ENCODE measurements around the gene BBX. TPM values are rescaled to one million over a fixed set of nuclear protein-coding genes. Genes with fewer than 3 reads are reported as not detected.

Gene BBX
- total and polyA plus RNA-seq, 4 donors = 4.7 to 25.1 (median 20.5) TPM

- H3K27ac ChIP-seq (ENCODE audit: low read depth in 1 of 2, low read length in 2 of 2) = no peak overlapping the region
- H3K36me3 ChIP-seq (ENCODE audit: control insufficient read depth in 4 of 4, insufficient read depth in 3 of 4, low read depth in 1 of 4, low read length in 3 of 4) = no peaks in the 10 kb centered on the region
- no peak overlapping the region for H3K9ac ChIP-seq (ENCODE audit: low read depth in 1 of 2, low read length in 2 of 2)
- TF ChIP-seq NR2F2 (IDR thresholded peaks at IDR 0.05) (no peak), JUND (IDR thresholded peaks at IDR 0.05) (no peak), HNF4G (IDR thresholded peaks at IDR 0.05) (no peak), TAF1 (conservative IDR thresholded peaks at IDR 0.05) (no peak), SP1 (IDR thresholded peaks at IDR 0.05) (no peak), RAD21 (IDR thresholded peaks at IDR 0.05) (no peak), EGR1 (IDR thresholded peaks at IDR 0.05; ENCODE audit: low read depth in 2 of 2) (no peak), HNF4A (conservative IDR thresholded peaks at IDR 0.05) (no peak), YY1 (IDR thresholded peaks at IDR 0.05) (no peak), ATF3 (IDR thresholded peaks at IDR 0.05) (no peak), GABPA (IDR thresholded peaks at IDR 0.05 in 1 of 2, conservative IDR thresholded peaks at IDR 0.05 in 1 of 2) (no peak), FOXA2 (IDR thresholded peaks at IDR 0.05) (no peak), CTCF (IDR thresholded peaks at IDR 0.05; ENCODE audit: low read depth, low read length, missing input control) (no peak), FOXA1 (IDR thresholded peaks at IDR 0.05) (no peak), ZBTB33 (IDR thresholded peaks at IDR 0.05) (no peak), MAX (IDR thresholded peaks at IDR 0.05) (no peak), RXRA (IDR thresholded peaks at IDR 0.05) (no peak), REST (IDR thresholded peaks at IDR 0.05) (no peak)
- DNase-seq (ENCODE audit: low spot score) = no peak
- H3K9me3 ChIP-seq (ENCODE audit: control insufficient read depth in 4 of 4, low read length in 3 of 4) = no peaks in the 10 kb centered on the region
- H3K27me3 ChIP-seq (ENCODE audit: control insufficient read depth in 4 of 4, insufficient read depth in 4 of 4, low read length in 3 of 4) = no peaks in the 10 kb centered on the region
- H3K4me3 ChIP-seq (ENCODE audit: low read depth in 1 of 3, low read length in 3 of 3) = no peak overlapping the region
- WGBS = 90% methylated on average over 4 of the region's 4 CpGs
- no peaks in the 10 kb centered on the region for H3K4me1 ChIP-seq (ENCODE audit: control insufficient read depth in 4 of 4, insufficient read depth in 4 of 4, low read length in 3 of 4)
These were observed 56.6 kb downstream of the BBX start for GRCh38 chr3:107579371-107579770.
